GM12873 (cell line): Measurements from ENCODE around the gene NMRAL1.

Experiments
- TF ChIP-seq, protein P1 (sequence below): IDR thresholded peaks from 2 replicates; pipeline ENCODE4 v1.5.1; 2012; ENCODE audit warnings: low read depth, mild to moderate bottlenecking, moderate library complexity, low read length, control low read depth; ENCODE audit not compliant: insufficient read depth; ENCODE audit errors: missing control alignments

Gene NMRAL1

DNA sequence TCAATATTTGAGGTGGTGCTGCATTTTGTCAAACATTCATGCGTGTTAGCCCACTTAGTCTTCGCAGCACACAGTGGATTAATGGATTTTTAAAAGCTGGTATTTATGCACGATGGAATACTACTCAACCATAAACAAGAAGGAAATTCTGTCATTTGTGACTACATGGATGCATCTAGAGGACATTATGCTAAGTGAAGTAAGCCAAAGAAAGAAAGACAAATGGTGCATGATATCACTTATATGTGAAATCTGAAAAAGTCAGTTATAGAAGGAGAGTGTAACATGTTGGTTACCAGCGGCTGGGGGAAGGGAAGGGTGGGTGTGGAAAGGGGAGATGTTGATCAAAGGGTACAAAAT lies 24.8 kb upstream of the NMRAL1 start:
- TF ChIP-seq, protein P1, sequence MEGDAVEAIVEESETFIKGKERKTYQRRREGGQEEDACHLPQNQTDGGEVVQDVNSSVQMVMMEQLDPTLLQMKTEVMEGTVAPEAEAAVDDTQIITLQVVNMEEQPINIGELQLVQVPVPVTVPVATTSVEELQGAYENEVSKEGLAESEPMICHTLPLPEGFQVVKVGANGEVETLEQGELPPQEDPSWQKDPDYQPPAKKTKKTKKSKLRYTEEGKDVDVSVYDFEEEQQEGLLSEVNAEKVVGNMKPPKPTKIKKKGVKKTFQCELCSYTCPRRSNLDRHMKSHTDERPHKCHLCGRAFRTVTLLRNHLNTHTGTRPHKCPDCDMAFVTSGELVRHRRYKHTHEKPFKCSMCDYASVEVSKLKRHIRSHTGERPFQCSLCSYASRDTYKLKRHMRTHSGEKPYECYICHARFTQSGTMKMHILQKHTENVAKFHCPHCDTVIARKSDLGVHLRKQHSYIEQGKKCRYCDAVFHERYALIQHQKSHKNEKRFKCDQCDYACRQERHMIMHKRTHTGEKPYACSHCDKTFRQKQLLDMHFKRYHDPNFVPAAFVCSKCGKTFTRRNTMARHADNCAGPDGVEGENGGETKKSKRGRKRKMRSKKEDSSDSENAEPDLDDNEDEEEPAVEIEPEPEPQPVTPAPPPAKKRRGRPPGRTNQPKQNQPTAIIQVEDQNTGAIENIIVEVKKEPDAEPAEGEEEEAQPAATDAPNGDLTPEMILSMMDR, result no peak

DNA sequence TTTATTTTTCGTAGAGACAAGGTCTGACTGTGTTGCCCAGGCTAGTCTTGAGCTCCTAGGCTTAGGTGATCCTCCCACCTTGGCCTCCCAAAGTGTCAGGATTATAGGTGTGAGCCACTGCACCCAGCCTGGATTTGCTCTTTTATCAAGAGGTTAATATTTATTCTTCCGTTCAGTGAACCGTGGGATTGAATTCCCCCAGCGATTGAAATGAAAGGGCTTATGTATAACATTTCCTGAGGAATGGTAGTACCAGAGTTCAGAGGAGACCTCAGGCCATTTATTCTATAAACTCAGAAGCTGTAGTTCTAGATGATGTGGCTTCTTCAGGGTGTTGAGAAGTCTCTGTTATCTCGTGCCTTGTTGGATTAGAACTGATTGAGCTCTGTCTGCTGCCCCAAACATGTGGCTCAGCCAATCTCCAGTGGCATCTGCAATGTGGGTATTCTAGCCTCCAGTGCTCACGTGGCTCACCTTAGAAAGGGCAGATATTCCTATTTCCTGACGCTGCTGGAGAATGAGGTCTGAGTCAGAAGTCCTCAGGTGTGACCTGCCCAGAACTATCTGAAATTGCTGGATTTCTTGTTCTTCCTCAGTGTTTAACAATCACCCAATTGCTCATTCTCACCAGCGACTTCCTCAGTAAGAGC lies 24.2 kb upstream of the NMRAL1 start:
- TF ChIP-seq, protein P1, result no peak

DNA sequence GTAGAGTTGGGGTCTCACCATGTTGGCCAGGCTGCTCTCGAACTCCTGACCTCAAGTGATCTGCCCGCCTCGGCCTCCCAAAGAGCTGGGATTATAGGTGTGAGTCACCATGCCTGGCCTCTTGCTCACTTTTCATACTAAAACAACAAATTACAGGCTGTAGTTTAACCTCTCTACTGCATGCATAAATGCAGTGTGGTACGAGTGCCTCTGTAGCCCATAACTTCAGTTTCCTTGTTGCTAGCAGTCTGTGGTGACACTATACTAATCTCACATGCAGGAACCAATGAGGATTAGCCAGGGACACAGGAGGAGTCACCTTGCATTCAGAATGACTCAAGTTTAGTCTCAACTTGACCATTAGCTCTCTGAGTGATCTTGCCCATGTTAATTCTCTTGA lies 21.9 kb upstream of the NMRAL1 start:
- TF ChIP-seq, protein P1, result no peak

DNA sequence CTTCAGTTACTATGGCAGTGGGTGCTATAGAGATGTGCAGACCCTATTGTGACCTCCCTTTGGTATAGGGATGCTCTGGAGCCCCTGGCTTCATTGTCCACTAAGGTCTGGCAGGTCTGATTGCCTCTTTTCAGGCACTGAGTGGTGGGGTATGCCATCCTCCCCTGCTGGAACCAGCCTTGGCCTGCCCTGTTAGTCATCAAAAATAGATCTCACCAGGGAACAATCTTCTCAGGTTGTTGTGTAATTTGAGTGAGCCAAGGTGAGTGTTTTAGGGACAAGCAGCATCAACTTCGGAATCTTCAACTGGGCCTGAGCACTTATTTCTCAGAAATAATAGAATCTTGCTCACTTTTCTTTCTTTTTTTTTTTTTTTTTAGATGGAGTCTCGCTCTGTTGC lies 21.3 kb upstream of the NMRAL1 start:
- TF ChIP-seq, protein P1, result no peak

DNA sequence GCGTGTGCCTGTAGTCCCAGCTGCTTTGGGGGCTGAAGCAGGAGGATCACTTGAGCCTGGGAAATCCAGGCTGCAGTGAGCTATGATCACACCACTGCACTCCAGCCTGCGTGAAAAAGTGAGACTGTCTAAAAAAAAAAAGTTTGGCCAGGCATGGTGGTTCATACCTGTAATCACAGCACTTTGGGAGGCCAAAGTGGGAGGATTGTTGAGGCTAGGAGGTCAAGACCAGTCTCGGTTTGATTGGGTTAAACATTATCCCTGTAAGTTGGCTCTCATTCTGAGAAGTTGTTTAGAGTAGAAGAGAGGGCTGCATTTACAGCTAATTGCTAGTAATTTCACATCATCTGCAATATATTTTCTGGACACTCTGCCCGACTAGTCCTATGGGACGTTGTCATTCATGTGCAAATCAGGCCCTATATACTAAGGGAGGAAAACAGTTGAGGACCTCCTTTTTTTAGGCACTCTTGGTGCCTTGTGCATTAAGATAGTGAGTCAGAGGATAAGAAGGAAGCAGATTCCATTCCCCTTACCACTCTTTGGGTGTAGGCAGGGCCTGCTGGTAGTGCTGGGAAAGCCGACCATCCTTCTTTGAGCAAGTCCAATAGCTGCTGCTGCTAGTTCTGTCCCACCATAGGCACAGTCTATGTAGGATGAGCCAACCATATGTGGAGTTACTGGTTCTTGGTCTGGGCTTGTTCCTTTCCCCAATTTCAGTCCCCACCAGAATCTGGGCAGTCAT lies 20.5 kb upstream of the NMRAL1 start:
- TF ChIP-seq, protein P1, result no peak

DNA sequence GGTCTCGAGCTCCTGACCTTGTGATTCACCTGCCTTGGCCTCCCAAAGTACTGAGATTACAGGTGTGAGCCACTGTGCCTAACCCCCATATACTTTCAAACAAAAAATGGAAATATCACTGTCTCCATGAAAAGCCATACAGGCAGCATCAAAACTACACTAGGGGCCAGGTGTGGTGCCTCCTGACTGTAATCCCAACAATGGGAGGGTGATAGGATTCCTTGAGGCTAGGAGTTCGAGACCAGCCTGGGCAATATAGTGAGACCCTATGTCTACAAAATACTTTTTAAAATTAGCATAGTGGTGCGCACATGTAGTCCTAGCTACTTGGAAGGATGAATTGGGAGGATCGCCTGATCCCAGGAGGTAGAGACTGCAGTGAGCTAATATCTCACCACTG lies 17.5 kb upstream of the NMRAL1 start:
- TF ChIP-seq, protein P1, result no peak

DNA sequence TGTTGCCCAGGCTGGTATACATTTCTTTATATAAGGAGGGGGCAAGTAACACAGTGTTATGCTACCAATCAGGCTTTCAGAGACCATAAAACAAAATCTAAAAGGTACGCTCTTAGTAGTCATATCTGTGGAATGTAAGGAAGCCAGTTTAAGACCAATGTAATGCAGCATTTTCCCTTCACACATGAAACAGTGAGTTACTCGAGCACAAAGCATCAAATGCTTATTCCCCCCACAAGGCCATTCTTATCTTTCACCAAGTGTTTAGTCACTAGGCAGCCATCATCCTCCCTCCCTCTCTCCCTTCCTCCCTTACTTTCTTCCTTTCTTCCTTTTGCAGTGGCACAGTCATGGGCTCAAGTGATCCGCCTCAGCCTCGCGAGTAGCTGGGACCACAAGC lies 14.6 kb upstream of the NMRAL1 start:
- TF ChIP-seq, protein P1, result no peak
